Skin of body (tissue), 2 donors: ENCODE results near the gene PDLIM3. TPM values are rescaled to one million over a fixed set of nuclear protein-coding genes. Genes with fewer than 3 reads are reported as not detected.
"Not testable (repeated sequence)": the region's sequence is repeated elsewhere in the genome, so short reads cannot be mapped to it uniquely, and the experiment has no call there.

Experiments used
- DNase-seq: peaks from one replicate; lab custom pipeline; 2025; lab: John Stamatoyannopoulos, UW
- total RNA-seq: library from RNA; depleted of rRNA; stranded (reverse); fragments of >200 nt; gene quantifications from one replicate; pipeline ENCODE4 v1.2.3, GENCODE V29; 2014

Gene PDLIM3
- total RNA-seq, 1 donor from 2014 or later, result 52.5 TPM

DNA sequence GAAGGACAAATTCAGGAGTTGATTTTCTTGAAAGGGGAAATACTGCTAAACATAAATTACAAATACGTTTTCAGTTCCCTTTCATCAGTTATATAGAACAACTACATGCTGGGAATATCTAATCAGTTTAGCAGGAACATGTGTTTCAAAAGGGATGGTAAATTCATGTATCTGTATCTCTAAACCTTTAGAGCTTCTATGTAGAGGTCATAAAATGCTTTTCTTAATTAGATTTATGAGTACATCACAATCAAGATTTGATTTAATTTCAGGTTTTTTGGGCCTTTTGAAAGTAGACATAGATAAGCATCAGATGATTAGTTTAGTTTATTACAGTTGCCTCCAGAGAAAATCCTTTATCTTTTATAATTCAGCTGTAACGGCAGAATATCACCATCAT is 12.9 kb downstream of the PDLIM3 start:
- no peak for DNase-seq

DNA sequence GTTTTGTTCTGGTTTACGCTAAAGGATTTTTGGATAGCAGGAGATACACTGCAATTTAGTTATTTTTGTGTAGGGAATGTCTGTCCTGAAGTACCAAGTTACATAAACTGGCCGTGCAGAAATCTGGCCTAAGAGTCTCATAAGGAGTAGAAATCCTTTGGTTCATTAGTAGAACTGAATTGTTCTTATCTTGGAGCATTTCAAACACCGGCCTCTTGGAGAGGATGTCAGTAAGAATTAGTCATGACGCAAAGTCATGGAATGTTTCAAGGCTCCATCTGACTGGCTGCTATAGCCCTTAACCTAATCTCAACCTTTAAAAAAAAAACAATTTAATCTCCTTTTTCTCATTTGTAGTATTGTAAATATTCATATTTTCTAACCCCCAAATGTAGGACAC is 15.2 kb downstream of the PDLIM3 start:
- no peak for DNase-seq

DNA sequence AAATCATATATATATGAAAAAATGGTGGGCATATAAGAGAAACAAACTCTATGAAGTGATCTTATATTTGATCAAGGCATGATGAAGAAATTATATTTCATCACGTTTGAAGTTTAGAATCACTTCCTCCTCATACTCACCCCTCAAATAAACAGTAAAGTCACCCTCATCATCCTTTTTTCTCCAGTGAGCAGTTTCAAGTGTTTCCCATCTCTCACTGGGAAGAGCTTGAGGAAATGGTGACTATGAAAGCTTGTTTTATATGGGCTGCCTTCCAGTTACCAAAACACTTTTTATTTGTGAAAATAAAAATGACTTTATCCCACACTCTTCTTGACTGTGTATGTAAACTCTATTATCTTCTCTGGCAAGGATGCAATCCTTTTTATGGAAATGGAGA is 16.8 kb downstream of the PDLIM3 start:
- DNase-seq, result no peak

DNA sequence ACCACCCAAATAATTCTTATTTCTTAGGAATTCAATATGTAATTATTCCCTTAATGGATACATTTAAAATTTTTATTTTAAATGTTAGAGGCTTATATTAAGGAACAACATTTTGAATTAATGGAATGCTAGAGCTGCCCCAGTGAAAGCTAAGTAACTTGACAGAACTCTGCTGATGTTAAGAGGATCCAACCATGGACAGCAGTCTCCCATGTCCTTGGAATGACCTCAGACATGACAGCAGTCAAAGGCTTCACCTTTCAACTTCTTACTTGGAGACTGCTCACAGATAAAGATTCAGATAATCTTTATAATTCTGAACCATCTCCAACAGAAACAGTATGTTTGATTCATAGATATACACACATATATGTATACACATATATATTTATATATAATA is 17.2 kb downstream of the PDLIM3 start:
- no peak for DNase-seq

DNA sequence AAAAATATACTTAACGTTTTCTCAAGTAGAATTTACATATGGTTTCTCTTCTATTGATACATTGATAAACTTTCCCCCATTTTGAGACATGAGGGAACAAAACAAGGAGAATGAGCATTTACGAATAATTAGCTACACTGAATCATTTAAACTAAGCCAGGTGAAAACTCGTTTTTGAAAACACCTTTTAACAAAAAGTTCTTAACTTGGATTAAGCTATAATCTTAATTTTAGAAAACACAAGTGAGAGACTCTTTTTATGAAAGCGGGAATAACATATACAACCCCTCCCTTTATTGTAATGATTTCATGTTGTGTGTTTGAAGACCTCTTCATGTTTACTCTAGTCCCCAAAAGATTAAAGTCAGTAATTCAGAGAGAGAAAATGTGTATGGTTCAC is 20.1 kb downstream of the PDLIM3 start:
- DNase-seq, result no peak

DNA sequence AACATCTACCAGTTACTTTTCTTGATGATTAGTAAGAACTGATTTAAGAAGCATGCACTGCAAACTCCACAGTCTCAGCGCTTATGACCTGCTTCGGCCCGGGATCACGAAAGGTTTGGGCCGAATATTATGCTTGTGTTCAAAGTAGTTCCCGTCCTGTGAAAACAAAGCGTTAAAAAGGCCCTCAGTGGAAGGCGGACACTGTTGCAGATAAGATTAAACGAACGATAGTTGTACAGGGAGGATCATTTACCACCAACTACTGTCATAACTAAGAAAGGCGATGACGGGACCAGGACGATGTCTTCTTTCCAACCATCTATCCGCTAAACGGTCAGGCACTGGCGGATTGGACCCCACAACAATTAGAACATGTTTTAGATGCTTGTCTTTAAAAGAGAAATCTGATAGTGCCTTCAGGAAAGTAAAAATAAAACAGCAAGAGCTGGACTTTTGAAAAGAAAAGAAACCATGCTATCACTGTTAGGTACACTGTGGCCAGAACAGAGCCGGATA is 21.1 kb downstream of the PDLIM3 start:
- DNase-seq, result no peak

DNA sequence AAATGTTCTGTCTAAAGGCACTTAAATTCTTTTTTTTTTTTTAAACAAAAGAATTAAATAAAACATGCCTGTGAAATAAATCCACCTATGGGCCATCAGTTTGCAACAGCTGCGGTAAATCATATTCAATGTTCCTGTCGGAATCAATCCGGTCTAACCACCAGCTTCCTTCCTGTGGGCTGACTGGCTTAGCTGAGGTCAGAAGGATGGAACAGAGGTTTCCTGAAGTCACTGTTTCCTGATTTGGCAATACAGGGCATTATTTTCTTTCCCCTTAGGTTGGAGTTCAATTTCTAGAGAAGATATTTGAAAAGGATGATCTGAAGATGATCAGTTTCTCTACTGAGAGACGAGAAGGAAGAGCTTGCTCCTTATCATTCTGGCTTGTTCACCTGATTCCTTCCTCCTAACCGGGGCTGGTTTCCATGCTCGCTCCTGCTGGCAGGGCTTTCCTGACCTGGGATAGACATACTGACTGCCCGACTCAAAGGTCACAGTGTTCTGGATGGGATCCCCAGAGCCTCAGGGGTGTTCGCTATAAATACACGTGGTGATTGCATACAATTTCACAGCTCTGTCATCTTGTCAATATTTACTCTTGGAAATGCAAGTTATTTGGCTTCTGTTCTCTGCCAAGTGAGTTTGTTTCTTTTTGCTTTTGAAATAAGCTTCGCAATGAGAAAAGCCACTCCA is 21.7 kb downstream of the PDLIM3 start:
- no peak for DNase-seq

DNA sequence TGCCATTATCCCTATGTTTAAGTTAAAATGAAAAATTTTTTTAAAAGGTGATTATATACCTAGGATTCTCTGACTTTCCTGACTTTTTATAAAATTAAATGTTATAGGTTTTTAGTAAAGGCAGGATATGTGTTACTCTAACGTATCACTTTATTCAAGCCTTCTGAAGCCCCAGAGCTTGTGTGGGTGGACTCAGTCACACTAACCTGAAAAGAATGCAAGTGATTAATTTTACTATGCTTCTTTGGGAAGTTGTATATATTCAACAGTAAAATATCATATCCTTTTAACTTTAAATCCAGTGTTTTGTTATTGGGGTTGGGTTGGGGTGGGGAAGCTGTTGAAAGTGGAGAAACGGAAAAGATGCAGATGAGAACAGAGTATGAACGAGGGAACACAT is 22.8 kb downstream of the PDLIM3 start:
- no peak for DNase-seq

DNA sequence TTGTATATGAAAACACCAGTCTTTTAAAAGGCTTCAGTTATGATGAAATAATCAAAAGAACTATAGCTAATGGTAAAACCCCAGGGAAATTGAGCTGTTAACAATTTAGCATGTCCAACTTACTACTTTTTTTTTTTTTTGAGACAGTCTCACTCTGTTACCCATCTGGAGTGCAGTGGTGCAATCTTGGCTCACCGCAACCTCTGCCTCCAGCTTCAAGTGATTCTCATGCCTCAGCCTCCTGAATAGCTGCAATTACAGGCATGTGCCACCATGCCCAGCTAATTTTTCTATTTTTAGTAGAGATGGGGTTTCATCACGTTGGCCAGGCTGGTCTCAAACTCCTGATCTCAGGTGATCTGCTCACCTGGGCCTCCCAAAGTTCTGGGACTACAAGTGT is 24.1 kb downstream of the PDLIM3 start:
- DNase-seq, result not testable (repeated sequence)

DNA sequence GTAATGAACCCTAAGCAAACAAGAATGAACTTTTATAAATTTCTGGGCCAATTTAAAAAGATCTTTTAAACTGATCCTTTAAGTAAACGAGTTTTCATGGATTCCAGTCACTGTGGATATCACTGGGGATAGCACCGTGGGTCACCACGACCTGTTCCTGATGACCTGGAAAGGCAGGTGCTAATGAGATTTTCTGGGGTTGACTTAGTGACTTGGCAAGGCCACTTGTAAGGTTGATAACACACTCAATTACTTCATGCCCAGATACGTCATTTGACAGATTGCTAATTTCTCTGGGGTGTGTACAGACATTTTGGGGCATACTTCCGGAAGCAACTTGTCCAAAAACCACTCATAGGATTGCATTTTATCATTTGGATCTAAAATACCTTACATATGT is 24.5 kb downstream of the PDLIM3 start:
- no peak for DNase-seq

DNA sequence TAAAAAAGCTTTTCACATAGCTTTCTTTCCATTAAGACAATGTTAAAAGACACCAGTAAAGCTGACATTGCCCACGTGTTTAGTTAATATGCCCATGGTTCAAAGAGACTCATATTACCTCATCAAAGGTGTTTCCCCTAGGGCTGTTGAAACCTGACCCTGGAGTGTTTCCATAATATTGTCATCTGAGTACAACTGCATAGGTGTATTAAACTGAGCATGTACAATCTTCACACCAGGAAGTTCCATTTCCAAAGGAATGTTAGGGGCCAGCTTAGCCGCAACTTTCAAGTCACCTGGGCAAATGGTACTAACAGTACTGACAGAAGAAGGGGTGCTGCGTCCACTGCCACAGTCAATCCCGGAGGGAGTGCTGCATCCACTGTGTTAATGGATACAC is 27.1 kb downstream of the PDLIM3 start:
- no peak for DNase-seq

DNA sequence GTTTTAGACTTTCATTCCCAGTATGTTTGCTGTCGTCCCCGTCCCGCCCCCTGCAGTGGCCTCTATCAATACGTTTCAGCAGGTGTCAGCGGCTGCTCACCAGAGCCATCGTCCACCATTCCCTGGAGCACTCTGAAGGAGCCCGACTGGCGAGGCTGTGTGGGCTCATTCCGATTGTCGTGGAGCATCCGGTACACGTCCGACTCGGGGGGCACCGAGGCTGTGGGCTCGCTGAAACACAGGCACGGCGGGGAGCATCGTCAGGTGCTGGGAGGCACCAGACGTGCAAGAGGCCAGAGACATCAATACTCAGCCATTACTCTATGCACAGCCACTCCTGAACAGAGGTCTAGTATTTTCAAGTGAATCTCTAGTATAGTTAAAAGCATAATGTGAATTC is 28.9 kb downstream of the PDLIM3 start:
- DNase-seq, result no peak

DNA sequence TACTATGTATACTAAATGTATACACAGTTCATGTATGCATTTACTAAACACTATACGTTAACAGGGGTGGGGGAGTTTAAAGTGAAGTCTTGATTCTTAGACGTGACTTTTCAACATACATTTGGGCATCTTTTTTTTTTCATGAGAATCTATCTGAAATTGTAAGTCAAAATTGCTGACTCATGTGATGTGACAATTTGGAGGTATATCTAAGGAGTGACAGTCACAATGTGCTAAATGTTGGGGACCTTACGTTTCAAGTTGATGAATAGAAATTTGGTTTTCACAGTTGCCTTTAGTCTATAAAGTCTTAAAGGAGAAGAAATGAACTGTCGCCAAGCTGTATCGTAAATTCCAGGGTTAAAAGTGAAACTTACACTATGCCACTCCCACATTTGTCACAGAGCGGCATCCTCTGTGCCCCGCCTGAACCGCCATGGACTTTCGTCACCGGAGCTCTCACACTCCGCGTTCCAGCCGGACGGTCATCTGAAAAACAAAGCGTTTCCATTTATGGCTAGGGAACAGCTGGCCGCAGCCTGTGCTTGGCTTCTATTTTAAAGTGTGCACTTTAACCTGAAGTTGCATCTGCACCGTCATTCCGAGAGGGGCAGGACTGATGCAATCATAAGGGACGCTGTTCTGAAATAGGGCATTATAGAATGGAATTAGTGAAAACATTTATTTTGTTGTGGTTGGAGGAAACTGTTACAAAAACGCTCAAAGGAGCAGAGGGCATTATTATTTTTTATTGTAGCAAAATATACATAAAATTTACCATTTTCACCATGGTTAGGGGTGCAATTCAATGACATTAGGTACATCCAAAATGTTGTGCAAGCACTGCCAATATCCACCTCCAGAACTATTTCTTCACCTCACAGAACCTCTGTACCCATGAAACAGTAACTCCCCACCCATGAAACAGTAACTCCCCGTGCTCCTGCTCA is 30.9 kb downstream of the PDLIM3 start:
- no peak for DNase-seq

DNA sequence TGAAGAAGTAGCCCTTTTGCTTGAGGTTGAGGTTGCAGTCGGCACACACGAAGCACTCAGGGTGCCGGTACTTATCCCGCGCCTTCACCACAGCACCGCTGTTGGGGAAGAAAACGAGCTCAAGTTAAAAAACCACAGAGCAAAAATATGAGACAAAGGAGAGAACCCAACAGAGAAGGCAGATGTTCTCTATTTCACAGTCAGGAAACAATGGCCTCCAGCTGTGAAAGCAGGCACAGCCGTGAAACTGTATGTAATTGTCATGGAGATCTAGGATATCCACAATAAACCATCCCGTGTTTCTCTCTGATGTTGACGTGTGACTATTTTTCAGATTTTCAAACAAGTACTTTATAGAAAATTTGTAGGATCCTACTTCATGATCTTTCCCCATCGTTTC is 32.9 kb downstream of the PDLIM3 start:
- peak; percentile 25 for DNase-seq

DNA sequence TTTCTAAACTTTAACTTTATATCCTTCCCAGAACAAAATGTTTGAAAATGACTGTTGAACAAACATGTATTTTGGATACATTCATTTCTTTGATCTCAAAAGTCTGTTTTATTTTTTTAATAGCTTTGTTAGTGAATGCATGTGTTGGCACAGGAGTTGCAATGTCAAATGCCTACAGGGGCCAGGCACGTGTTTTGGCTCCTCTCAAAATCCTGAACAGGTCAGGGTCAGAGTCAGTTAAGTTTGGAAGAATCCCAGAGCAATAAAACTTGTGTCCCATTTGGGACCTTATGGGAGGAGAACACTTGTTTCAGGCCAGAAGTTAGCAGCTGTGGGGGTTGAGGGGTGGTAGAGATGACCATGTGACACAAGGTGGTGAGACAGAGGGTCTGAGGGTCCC is 34.7 kb downstream of the PDLIM3 start:
- no peak for DNase-seq

DNA sequence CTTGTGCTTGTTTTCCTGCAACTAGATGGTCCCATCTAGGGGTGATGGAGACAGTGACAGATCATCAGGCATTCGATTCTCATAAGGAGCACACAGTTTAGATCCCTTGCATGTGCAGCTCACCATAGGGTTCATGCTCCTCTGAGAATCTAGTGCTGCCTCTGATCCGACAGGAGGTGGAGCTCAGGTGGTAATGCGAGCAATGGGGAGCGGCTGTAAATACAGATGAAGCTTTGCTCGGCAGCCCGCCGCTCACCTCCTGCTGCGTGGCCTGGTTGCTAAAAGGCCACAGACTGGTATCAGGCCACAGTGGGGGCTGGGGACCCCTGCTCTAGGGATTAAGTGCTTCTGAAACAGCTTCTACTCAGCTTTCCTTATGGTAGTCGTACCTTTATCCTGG is 35.3 kb downstream of the PDLIM3 start:
- DNase-seq, result no peak

DNA sequence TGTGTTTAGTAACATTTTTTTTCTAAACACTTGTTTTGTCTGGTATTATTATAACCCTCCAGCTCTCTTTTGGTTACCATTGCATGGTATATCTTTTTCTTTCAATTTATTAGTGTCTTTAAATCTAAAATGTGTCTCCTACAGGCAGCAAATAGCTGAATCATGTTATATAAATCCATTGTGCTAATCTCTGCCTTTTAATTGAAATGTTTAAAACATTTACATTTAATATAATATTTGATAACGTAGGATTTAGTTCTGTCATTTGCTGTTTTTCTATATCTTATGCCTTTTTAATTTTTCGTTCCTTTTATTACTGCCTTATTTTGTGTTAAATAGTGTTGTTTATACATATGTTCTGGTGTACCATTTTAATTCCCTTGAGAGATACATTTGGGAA is 46.7 kb downstream of the PDLIM3 start:
- DNase-seq, result no peak

DNA sequence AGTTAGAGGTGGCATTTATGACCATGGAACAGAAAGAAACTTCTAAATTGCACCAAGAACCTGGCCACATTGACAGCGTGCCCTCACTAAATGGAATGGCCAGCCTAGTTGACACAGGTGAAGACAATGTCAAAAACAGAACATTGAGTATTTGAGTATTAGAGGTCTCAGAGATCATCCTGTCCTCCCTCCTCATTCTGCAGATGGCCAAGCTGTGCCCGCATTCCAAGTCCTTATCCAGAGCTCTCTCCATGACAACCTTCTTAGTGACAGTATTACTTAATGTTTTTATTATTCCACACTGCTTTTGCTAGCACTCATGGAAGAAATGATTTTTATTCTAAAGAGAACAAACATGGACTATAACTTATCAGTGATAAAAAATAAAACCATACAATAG is 53.9 kb downstream of the PDLIM3 start:
- DNase-seq, result no peak

DNA sequence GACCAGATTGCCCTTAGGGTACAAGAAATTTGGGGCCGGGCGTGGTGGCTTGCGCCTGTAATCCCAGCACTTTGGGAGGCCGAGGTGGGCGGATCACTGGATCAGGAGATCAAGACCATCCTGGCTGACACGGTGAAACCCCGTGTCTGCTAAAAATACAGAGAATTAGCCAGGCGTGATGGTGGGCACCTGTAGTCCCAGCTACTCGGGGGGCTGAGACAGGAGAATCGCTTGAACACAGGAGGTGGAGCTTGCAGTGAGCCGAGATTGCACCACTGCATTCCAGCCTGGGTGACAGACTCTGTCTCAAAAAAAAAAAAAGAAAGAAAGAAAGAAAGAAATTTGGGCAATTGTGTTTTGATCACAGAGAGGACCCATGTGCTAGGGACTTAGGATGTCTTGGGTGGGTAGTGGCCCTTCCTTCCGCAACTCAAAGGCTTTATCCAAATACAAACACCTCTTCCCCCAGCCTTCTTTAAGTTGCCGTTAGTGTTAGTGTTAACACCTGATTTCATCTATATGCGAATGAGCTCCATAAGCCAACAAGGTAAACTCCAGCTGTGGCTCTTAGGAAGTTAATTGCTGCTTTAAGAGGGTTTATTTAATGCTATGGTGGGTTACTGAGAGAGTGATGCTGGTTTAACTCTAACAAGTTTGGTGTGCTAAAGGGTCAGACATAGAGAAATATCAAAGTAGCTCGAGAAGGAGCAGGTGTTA is 55.1 kb downstream of the PDLIM3 start:
- DNase-seq, result no peak

DNA sequence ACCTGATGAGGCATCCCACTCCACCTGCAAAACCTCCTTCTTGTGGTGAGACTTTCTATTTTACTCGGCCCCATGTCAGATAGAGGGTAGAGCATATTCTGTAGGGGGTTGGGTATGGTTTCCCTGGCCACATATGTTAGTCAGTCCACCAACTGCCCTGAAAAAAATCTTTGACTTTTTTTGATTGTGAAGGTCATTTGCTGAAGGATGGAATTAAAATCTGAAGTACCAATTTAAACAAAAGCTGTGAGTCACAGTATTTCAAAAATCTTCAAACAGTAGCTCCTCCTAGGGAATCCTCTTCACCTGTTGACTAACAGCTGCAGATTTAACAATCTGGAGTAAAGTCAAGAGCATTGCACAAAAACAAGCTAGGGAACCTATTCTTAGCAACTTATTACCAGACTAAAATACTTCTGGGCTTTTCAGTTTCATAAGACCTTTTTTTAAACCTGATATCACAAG is 55.8 kb downstream of the PDLIM3 start:
- DNase-seq, result no peak

DNA sequence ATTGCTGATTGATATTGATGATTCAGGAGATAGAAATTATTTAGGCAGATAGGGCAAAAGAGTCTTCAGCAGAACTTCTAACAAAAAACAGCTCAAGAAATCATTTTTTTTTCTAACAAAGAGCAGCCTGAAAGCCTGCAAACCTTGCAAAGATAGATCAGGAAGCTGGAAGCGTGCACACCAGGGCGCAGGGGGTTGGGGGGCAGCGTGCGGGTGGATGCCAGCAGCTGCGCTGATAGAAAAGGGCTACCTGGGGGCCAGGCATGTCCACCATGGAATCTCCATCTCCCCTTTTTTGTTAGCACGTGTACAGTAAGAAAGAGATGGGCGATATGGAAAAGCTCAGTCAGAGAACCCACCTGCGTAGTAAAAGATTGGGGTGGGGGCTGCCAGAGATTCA is 62.1 kb downstream of the PDLIM3 start:
- no peak for DNase-seq

DNA sequence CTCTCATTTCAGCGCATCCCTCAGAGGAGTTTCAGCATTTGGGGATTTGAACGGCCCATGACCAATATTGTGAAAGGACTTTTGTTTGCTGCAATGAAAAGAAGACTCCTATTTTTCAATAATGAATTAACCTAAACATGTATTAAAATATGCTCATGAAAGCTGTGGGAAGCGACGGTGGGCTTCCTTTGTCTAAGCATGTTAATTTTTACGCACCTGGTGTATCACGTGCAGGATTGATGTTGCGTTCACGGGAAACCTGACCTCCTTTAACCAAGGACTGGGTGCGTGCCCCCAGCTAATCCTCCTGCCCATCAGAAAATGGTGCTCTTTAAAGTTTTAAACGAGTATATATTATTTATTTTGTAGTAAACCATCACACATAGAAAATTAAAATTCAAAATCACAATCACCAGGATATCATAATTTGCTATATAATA is 63.2 kb downstream of the PDLIM3 start:
- no peak for DNase-seq
